VCaP (cell line): ENCODE results near the gene STXBP6.

Experiments
- H3K27ac ChIP-seq: fragments of 450-650 bp; 2 replicates; pipeline ENCODE4 v1.5.1; 2017
- TF ChIP-seq, protein P1 (sequence below): fragments of 450-650 bp; conservative IDR thresholded peaks from 2 replicates; pipeline ENCODE4 v1.5.1; 2017; ENCODE audit warnings: mild to moderate bottlenecking, moderate library complexity

STXBP6 gene

DNA sequence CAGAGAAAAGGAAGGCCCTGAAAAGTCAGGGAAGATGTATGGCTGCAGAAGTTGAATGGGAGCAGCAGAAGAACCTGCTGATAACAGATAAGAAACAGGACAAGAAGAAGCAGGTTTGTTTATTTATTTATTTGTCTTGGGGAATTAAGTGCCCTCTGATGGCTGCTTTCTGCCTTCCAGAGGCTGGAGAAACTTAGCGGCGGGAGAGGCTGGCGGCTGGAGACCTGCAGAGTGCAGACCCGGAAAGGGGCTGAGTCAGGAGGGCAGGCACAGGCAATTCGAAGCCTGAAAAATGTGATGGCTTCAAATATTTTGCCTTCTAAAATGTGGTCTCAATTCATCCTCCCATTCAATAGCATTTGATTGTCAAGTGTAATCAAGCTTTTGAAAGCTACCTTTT, 247.7 kb downstream of the STXBP6 start:
- H3K27ac ChIP-seq = no peak overlapping the region
- TF ChIP-seq, protein P1, sequence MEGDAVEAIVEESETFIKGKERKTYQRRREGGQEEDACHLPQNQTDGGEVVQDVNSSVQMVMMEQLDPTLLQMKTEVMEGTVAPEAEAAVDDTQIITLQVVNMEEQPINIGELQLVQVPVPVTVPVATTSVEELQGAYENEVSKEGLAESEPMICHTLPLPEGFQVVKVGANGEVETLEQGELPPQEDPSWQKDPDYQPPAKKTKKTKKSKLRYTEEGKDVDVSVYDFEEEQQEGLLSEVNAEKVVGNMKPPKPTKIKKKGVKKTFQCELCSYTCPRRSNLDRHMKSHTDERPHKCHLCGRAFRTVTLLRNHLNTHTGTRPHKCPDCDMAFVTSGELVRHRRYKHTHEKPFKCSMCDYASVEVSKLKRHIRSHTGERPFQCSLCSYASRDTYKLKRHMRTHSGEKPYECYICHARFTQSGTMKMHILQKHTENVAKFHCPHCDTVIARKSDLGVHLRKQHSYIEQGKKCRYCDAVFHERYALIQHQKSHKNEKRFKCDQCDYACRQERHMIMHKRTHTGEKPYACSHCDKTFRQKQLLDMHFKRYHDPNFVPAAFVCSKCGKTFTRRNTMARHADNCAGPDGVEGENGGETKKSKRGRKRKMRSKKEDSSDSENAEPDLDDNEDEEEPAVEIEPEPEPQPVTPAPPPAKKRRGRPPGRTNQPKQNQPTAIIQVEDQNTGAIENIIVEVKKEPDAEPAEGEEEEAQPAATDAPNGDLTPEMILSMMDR = no peak

DNA sequence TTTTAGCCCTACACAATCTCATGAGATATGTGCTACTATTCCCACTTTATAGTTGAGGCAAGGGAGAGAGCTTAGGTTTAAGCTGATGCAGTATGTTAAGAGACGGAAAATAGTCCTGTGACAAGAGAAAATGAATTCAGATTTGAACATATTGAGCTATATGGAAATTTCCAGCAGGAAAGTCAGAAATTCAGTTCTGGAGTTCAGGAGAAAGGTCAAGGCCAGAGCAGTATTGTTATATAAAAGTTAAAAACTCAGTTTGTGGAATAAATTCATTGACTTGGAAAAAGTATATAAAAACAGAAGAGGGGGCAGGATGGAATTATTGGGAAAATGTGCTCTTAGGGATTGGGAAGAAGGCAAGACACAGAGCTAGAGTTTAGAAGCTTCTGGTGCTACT, 248.9 kb downstream of the STXBP6 start:
- H3K27ac ChIP-seq = no peak overlapping the region
- TF ChIP-seq, protein P1 = no peak

DNA sequence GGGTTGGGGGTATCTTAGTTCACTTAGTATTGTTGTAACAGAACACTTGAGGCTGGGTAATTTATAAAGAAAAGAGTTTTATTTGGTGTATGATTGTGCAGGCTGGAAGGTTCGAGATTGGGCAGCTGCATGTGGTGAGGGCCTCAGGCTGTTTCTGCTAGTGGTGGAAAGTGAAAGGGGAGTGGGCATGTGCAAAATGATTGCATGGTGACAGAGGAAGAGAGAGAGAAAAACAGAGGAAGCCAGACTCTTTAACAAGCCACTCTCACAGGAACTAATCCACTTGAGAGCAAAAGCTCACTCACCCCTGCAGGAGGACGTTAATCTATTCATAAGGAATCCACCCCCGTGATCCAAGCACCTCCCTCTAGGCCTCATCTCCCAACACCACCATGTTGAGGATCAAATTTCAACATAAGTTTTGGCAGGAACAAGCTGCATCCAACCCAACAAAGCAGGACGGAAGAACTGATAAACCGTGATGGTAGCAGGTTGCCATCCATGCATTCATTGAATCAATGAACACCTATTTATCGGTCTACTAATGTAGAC, 251.0 kb downstream of the STXBP6 start:
- TF ChIP-seq, protein P1 = no peak

DNA sequence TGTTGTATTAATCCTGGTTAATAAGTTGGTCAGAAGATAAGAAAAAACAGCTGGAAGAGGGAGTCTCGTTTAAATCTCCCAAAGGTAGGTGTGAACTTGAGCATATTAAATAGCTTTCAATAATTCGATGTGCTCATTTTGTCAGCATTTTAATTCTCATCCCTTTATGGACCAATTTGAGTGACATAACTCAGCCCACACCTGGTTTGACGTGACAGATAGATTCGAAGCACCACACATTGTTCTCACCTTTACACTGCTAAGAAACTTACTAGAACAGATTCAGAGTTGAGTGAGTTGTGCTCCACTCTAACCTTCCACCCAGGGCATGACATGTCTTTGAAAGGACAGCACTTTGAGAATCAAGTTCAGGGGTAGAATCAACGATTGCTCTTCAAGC, 254.5 kb downstream of the STXBP6 start:
- TF ChIP-seq, protein P1 = no peak
- H3K27ac ChIP-seq = no peak overlapping the region

More for the DNA sequence above, 251.0 kb downstream of the STXBP6 start:
- H3K27ac ChIP-seq = no peak overlapping the region

- H3K27ac ChIP-seq = no peak overlapping the region
These were observed 255.2 kb downstream of the STXBP6 start for GRCh38 chr14:24794644-24795305.

DNA sequence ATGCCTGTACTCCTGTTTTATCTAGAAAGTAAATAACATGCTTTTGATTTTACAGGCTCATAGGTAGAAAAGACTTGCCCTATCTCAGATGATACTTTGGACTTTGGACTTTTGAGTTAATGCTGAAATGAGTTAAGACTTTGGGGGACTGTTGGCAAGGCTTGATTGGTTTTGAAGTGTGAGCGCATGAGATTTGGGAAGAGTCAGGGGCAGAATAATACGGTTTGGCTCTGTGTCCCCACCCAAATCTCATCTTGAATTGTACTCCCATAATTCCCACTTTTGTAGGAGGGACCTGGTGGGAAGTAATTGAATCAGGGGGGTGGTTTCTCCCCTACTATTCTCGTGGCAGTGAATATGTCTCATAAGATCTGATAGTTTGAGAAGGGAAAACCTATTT, 259.8 kb downstream of the STXBP6 start:
- peak overlapping the region; percentile 57 for H3K27ac ChIP-seq
- TF ChIP-seq, protein P1 = no peak

More at GRCh38 chr14:24794644-24795305, 255.2 kb downstream of the STXBP6 start:
- TF ChIP-seq, protein P1 = no peak

DNA sequence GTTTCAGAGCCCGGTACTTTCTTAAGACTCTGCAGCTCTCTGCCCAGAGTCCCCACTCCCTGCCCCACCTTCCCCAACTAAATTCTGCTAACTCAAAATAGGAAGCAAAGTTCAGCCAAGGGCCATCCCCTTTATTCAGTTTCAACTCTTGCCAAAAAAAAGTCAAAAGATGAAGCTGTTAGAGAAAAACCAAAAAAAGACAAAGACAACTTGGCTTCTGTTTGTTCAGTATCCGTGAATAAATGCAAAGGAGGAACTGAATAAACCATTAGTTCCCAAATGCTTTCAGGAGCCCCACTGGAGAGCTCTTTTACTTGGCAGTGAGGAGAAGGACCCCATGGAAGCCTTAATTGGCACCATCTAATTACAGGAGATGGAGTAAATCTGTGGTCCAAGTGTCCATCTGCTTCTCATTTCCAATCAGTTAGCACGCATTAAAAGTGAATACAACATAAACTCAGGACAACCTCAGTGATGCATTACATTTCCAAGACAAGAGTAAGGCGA, 260.5 kb downstream of the STXBP6 start:
- TF ChIP-seq, protein P1 = no peak
- H3K27ac ChIP-seq = peak overlapping the region; percentile 57
